Measurements from ENCODE around the gene ABHD17C.

GRCh38 chr15:80789296-80789695 is 94.2 kb downstream of the ABHD17C start:
- no peak for TF ChIP-seq EZH2 (IDR thresholded peaks at IDR 0.05; ENCODE audit: low read length)
- no peak for TF ChIP-seq CTCF (optimal IDR thresholded peaks at IDR 0.05 in 1 of 3, IDR thresholded peaks at IDR 0.05 in 1 of 3, conservative IDR thresholded peaks at IDR 0.05 in 1 of 3; ENCODE audit: extremely low read depth in 1 of 3, insufficient read depth in 2 of 3, low read length in 3 of 3)

All from keratinocyte (primary cell).